ENCODE measurements around the gene UQCR11.

- no peak for TF ChIP-seq GATA2 (IDR thresholded peaks at IDR 0.05; ENCODE audit: low read depth, low read length)
- TF ChIP-seq GATA3 (IDR thresholded peaks at IDR 0.05; ENCODE audit: low read depth, low read length), result no peak
Measured at GRCh38 chr19:1646659-1647453, 41.6 kb upstream of the UQCR11 start.
